KMS-11 (cell line): Measurements from ENCODE around the gene GAS2L3.

Experiments
- H2AFZ ChIP-seq: fragments of 200-600 bp; sonication (generic); 2 replicates; pipeline ENCODE4 v1.6.1; 2016; ENCODE audit warnings: antibody characterized with exemption, mixed run types, low read depth
- H3K27ac ChIP-seq: fragments of 200-600 bp; sonication (generic); 2 replicates; pipeline ENCODE4 v1.6.1; 2016; ENCODE audit warnings: mild to moderate bottlenecking, mixed run types
- H3K27me3 ChIP-seq: fragments of 200-600 bp; sonication (generic); 2 replicates; pipeline ENCODE4 v1.6.1; 2017; ENCODE audit warnings: mild to moderate bottlenecking, low read depth, mixed run types, moderate library complexity; ENCODE audit not compliant: insufficient read depth
- H3K36me3 ChIP-seq: fragments of 200-600 bp; sonication (generic); 2 replicates; pipeline ENCODE4 v1.6.1; 2017; ENCODE audit warnings: mild to moderate bottlenecking, mixed run types; ENCODE audit not compliant: insufficient read depth
- H3K4me1 ChIP-seq: fragments of 200-600 bp; sonication (generic); 2 replicates; pipeline ENCODE4 v1.6.1; 2016; ENCODE audit warnings: mild to moderate bottlenecking, low read depth, mixed run types; ENCODE audit not compliant: poor library complexity, severe bottlenecking
- H3K4me2 ChIP-seq: fragments of 200-600 bp; sonication (generic); 2 replicates; pipeline ENCODE4 v1.7.0; 2016; ENCODE audit warnings: mild to moderate bottlenecking, mixed run types
- H3K4me3 ChIP-seq: fragments of 200-600 bp; sonication (generic); IDR thresholded peaks from 2 replicates; pipeline ENCODE4 v1.6.1; 2017; ENCODE audit warnings: low read depth, low read length, mixed read lengths; ENCODE audit not compliant: insufficient read depth
- H3K79me2 ChIP-seq: fragments of 200-600 bp; sonication (generic); 2 replicates; pipeline ENCODE4 v1.6.1; 2016; ENCODE audit warnings: low read depth, mixed run types; ENCODE audit not compliant: insufficient read depth
- H3K9ac ChIP-seq: fragments of 200-600 bp; sonication (generic); 2 replicates; pipeline ENCODE4 v1.6.1; 2016; ENCODE audit warnings: mild to moderate bottlenecking, mixed run types
- H4K20me1 ChIP-seq: fragments of 200-600 bp; sonication (generic); 2 replicates; pipeline ENCODE4 v1.6.1; 2016; ENCODE audit warnings: mild to moderate bottlenecking, mixed run types; ENCODE audit not compliant: insufficient read depth
- TF ChIP-seq, protein P1 (sequence below): fragments of 200-600 bp; sonication (generic); conservative IDR thresholded peaks from 2 replicates; pipeline ENCODE4 v1.6.1; 2017; ENCODE audit warnings: low read depth, mild to moderate bottlenecking, antibody characterized with exemption, low read length, moderate library complexity, mixed read lengths

Gene GAS2L3

DNA sequence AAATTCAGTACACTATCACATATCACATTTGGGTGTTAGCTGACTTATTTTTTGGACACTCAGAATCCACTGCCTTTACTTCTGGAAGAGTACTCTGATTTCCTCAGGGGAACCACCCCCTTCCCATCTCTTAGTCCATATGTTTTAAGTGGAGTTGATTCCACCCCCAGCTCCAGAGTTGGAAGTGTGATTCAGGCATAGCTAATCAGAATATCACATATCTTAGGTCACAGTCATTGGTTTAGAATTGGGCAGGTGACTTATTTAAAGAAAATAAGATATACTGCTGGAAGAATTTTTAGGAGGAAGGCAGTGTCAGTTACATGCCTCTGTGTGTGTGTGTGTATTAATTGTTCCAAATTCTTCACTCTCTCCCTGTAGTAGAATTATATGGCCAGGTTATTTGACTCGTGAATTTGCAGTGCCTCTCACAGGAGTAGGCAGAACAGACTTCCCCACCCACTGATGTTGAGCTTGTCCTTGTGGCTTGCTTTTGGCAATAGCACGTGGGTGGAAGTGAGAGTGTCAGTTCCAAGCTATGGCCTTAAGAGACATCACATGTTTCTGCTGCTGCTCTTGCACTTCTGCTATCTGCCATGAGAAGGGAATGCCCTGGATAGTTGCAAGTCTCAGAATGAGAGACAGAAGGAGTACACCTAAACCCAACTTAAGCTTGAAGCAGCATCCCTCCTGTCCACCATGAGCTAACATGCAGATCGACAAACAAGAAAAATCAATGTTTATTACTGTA lies 6.4 kb upstream of the GAS2L3 start:
- Histone ChIP-seq H3K9ac (no peak overlapping the region), H2AFZ (peak overlapping the region; percentile 29), H3K27ac (no peak overlapping the region), H3K79me2 (no peaks in the 10 kb centered on the region), H4K20me1 (no peaks in the 10 kb centered on the region), H3K36me3 (no peaks in the 10 kb centered on the region), H3K4me3 (no peak overlapping the region), H3K4me2 (peak overlapping the region; percentile 30; the same call in 1 of the 2 replicates), H3K4me1 (peaks cover 29% of the 10 kb centered on the region), H3K27me3 (no peaks in the 10 kb centered on the region)
- TF ChIP-seq, protein P1, sequence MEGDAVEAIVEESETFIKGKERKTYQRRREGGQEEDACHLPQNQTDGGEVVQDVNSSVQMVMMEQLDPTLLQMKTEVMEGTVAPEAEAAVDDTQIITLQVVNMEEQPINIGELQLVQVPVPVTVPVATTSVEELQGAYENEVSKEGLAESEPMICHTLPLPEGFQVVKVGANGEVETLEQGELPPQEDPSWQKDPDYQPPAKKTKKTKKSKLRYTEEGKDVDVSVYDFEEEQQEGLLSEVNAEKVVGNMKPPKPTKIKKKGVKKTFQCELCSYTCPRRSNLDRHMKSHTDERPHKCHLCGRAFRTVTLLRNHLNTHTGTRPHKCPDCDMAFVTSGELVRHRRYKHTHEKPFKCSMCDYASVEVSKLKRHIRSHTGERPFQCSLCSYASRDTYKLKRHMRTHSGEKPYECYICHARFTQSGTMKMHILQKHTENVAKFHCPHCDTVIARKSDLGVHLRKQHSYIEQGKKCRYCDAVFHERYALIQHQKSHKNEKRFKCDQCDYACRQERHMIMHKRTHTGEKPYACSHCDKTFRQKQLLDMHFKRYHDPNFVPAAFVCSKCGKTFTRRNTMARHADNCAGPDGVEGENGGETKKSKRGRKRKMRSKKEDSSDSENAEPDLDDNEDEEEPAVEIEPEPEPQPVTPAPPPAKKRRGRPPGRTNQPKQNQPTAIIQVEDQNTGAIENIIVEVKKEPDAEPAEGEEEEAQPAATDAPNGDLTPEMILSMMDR, result no peak

DNA sequence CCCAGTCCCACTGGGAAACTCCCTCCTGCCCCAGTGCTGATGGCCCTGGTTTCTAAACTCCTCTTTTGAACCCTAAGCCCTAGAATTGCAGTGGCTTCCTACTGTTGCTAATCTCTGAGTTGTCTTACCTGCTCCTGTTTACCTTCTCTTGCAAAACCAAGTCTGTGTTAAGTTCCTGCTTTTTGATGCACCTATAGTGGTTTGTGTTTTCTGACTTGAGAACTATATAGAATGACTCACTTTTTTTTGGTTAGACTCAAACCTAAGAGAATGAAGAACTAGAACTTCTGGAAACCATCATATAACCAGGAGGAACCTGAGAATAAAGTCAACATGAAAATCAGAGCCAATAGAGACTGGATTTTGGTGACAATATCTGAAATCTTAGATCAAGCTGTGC lies 5.5 kb upstream of the GAS2L3 start:
- Histone ChIP-seq H3K27ac (no peak overlapping the region), H3K27me3 (no peaks in the 10 kb centered on the region), H3K36me3 (no peaks in the 10 kb centered on the region), H2AFZ (peak overlapping the region; percentile 29), H3K4me3 (no peak overlapping the region), H3K4me2 (peak overlapping the region; percentile 30; the same call in 1 of the 2 replicates), H4K20me1 (no peaks in the 10 kb centered on the region), H3K79me2 (no peaks in the 10 kb centered on the region), H3K9ac (no peak overlapping the region), H3K4me1 (peaks cover 29% of the 10 kb centered on the region)
- TF ChIP-seq, protein P1, result no peak

DNA sequence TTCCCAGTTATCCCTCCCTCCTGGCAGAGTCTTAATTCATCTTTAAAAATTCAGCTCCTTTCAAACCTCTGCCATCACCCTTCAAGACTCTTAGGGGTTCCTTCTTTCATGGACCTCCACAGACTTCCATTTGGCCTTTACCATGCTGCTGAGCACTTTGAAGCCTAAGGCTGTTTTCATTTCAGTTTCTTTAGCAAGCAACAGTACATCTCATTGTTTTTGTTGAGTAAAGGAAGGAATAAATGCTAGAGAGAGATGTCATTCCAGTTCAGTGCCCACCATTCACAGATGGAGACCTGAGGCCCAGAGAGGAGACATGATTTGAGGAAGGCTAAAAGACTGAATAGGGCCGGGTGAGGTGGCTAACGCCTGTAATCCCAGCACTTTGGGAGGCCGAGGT lies 1.3 kb upstream of the GAS2L3 start:
- H3K4me2 ChIP-seq, result no peak overlapping the region
- no peaks in the 10 kb centered on the region for H4K20me1 ChIP-seq
- H3K4me3 ChIP-seq, result no peak overlapping the region
- no peak overlapping the region for H2AFZ ChIP-seq
- no peak overlapping the region for H3K27ac ChIP-seq
- H3K27me3 ChIP-seq, result no peaks in the 10 kb centered on the region
- no peaks in the 10 kb centered on the region for H3K36me3 ChIP-seq
- no peak overlapping the region for H3K9ac ChIP-seq
- no peaks in the 10 kb centered on the region for H3K79me2 ChIP-seq
- TF ChIP-seq, protein P1, result no peak
- H3K4me1 ChIP-seq, result peaks cover 18% of the 10 kb centered on the region

DNA sequence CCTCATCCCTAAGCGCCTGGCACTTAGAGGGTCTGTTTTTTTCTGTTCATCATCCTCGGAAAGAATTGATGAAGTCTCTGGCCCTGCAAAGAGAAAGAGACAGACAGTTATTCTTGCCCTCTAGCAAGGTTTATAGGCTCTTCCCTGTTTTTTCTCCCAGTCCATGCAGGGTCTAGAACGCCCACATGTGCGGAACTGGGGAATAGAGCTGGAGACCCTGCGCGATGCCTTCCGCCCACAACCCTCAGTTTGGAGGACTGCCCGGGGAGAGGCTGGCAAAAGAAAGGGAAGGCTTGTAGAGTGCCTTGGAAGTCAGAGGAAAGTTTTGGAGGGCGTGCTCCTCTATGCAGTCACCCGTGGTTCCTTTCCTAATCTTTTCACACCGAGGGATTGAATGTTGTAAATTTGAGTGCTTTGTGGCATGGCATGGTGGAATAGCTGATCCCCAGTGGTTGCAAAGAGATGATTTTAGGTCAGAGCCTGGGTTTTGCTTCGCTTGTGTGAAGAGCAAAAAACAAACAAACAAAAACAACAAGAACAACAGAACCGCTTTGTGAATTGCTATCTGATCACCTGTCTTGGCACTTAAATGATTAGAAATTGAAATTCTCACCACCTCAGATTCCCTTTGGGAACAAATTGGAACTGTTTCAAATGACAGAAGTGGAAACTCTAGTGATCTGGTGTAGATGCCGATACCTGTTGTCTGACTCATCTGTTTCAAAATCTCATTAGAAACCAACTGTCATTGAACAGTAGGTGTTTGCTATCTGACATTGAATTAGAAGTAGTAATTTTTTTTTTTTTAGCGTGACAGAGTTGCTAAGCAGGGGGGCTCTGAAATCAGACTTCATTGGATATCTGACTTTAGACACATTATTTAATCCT lies 947 bp downstream of the GAS2L3 start:
- Histone ChIP-seq H3K79me2 (peaks cover 4% of the 10 kb centered on the region; the same call in 1 of the 2 replicates), H3K36me3 (no peaks in the 10 kb centered on the region), H2AFZ (peak overlapping the region; percentile 97), H4K20me1 (no peaks in the 10 kb centered on the region), H3K9ac (peak overlapping the region; percentile 53; the same call in 1 of the 2 replicates), H3K4me3 (no peak overlapping the region), H3K4me1 (peaks cover 6% of the 10 kb centered on the region), H3K27ac (no peak overlapping the region), H3K4me2 (peak overlapping the region; percentile 44), H3K27me3 (no peaks in the 10 kb centered on the region)
- TF ChIP-seq, protein P1, result no peak
